ENCODE measurements around the gene GDE1. TPM values are rescaled to one million over a fixed set of nuclear protein-coding genes. Genes with fewer than 3 reads are reported as not detected.
A peak's percentile ranks its signal among the peaks of the same experiment; 100 is the strongest.

GDE1 gene
- total and polyA plus RNA-seq, 9 of the 15 experiments (the other 6 are each of a cell fraction or from before 2014, with no cell fraction given) = 18.8 to 40.5 (median 22.3) TPM

GRCh38 chr16:19532601-19533000, 10.7 kb upstream of the GDE1 start (continued):
- TF ChIP-seq VEZF1 (CRISPR knock-in tag; IDR thresholded peaks at IDR 0.05) (no peak), ZNF699 (CRISPR knock-in tag; IDR thresholded peaks at IDR 0.05; ENCODE audit: insufficient replicate concordance) (no peak), ZFP36 (IDR thresholded peaks at IDR 0.05; ENCODE audit: low read depth, low read length, partially characterized antibody) (no peak)

DNA sequence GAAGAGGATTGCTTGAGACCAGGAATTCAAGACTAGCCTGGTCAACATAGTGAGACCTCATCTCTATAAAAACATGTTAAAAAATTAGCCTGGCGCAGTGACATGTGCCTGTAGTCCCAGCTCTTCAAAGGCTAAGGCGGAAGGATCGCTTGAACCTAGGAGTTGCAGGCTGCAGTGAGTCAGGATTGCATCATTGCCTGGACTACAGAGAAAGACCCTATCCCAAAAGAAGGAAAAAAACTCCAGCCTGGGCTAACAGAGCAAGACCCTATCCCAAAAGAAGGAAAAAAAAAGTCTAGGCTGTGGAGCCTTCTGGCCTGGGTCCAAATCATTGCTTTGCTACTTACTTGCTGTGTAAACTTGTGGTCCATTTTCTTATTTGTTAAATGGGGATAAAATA, 6.8 kb upstream of the GDE1 start:
- FAIRE-seq = no peak
- in situ Hi-C loops (cut with MboI) (no loop called here), intact Hi-C loops (cut with micrococcal nuclease) (loop anchor here (10.0 kb wide), 1 partner anchor 134 kb away; no protein-coding TSS in a partner anchor)
- Histone ChIP-seq H3K27me3 (ENCODE audit: control insufficient read depth in 2 of 2, insufficient read depth in 2 of 2, low read length in 2 of 2) (no peaks in the 10 kb centered on the region), H3K9me1 (ENCODE audit: control insufficient read depth, insufficient read depth, low read length) (no peaks in the 10 kb centered on the region), H3K4me2 (ENCODE audit: insufficient read depth, low read length) (no peak overlapping the region), H4K20me1 (replicated peaks; ENCODE audit: control insufficient read depth, insufficient read depth, low read length) (no peaks in the 10 kb centered on the region), H3K9me3 (replicated peaks; ENCODE audit: control insufficient read depth, insufficient read depth, low read depth, low read length) (no peaks in the 10 kb centered on the region), H2AFZ (ENCODE audit: low read depth, low read length) (no peak overlapping the region), H3K9ac (ENCODE audit: insufficient read depth in 1 of 2, low read depth in 2 of 2, low read length in 2 of 2) (no peak overlapping the region), H3K36me3 (ENCODE audit: control insufficient read depth, insufficient read depth, low read length) (peaks cover 52% of the 10 kb centered on the region), H3K4me3 (no peak overlapping the region), H3K79me2 (ENCODE audit: control insufficient read depth, insufficient read depth, low read length) (peaks cover 32% of the 10 kb centered on the region), H3K27ac (ENCODE audit: extremely low read depth, low read depth, low read length) (no peak overlapping the region), H3K4me1 (replicated peaks in 1 of 2; ENCODE audit: control insufficient read depth in 2 of 2, insufficient read depth in 2 of 2, low read length in 2 of 2) (peaks cover 9 to 11% of the 10 kb centered on the region in 2 experiments; a peak in 3 of 5 replicates)
- no peak for DNase-seq (ENCODE audit: extremely low read depth in 1 of 4, low spot score in 3 of 4)
- BruUV-seq (replicated peaks) = no TSS peak
- WGBS (ENCODE audit: insufficient coverage, low coverage, missing lambda C conversion rate) = 96% methylated on average over 3 of the region's 3 CpGs
- CTCF ChIA-PET (ENCODE audit: low intra/inter-chr PET ratio) = no interaction called here
- ATAC-seq = no peak
- POLR2A ChIA-PET = interaction anchor here (1.1 to 1.4 kb wide), 2 partner anchors 24 to 35 kb away, joined by 3 read pairs; no protein-coding TSS in a partner anchor
- TF ChIP-seq SMC3 (conservative IDR thresholded peaks at IDR 0.05; ENCODE audit: insufficient read depth, low read depth, low read length) (no peak), SAFB (IDR thresholded peaks at IDR 0.05; ENCODE audit: borderline replicate concordance, low read depth, low read length) (no peak), HNRNPL (IDR thresholded peaks at IDR 0.05; ENCODE audit: low read depth, low read length) (no peak), SFPQ (IDR thresholded peaks at IDR 0.05; ENCODE audit: low read depth, low read length) (no peak), HDGF (IDR thresholded peaks at IDR 0.05) (no peak), CEBPG (CRISPR knock-in tag; IDR thresholded peaks at IDR 0.05) (no peak), CEBPG (tag; conservative IDR thresholded peaks at IDR 0.05 in 1 of 2, IDR thresholded peaks at IDR 0.05 in 1 of 2) (0 out of 4 replicates have a peak, but pooled peaks of 1 of the 2 experiments have one; percentile 20), FOS (IDR thresholded peaks at IDR 0.05; ENCODE audit: extremely low read depth, insufficient read length) (no peak), NFIC (IDR thresholded peaks at IDR 0.05) (peak; percentile 23), TFAP4 (CRISPR knock-in tag; IDR thresholded peaks at IDR 0.05; ENCODE audit: borderline replicate concordance) (no peak), SMAD4 (CRISPR knock-in tag; conservative IDR thresholded peaks at IDR 0.05) (no peak), XRCC3 (IDR thresholded peaks at IDR 0.05) (no peak)
- TF ChIP-seq, protein P1, sequence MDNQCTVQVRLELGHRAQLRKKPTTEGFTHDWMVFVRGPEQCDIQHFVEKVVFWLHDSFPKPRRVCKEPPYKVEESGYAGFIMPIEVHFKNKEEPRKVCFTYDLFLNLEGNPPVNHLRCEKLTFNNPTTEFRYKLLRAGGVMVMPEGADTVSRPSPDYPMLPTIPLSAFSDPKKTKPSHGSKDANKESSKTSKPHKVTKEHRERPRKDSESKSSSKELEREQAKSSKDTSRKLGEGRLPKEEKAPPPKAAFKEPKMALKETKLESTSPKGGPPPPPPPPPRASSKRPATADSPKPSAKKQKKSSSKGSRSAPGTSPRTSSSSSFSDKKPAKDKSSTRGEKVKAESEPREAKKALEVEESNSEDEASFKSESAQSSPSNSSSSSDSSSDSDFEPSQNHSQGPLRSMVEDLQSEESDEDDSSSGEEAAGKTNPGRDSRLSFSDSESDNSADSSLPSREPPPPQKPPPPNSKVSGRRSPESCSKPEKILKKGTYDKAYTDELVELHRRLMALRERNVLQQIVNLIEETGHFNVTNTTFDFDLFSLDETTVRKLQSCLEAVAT (IDR thresholded peaks at IDR 0.05) = no peak
